Activated gamma-delta T cell (primary cell): ENCODE data around the gene S100A1.
"Not testable (repeated sequence)": the region's sequence is repeated elsewhere in the genome, so short reads cannot be mapped to it uniquely, and the experiment has no call there.

Experiments used
- DNase-seq: peaks from one replicate; lab custom pipeline; 2025; lab: John Stamatoyannopoulos, UW
- total RNA-seq, 2 donors: gene quantifications; one replicate each; lab custom pipeline; 2026; lab: John Stamatoyannopoulos, UW

S100A1 gene
- 0 reads per million in 2 donors for total RNA-seq

GRCh38 chr1:153627715-153628626 is at the start of gene S100A1:
TSS of gene S100A1 (plus strand) at chr1:153628434. CDS start at chr1:153630522, 2,088 bp downstream.
- DNase-seq, result no peak

DNA sequence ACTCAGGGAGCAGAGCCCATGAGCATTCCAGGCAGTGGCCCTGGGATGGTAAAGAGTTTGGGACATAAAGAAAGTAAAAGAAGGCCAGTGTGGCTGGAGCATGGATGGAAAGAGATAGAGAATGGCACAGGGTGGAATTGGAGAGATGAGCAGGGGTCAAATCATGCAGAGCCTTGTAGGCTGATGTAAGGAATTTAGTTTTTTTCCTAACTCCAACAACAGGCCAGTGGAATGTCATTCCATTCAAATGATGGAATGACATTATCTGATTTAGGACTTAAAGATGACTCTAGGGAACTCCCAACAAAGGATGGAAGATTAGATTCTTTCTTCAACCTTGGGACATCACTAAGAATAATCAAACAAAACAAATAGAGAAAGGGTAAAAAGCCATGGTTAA is 49.7 kb upstream of the S100A1 start:
- DNase-seq, result no peak

GRCh38 chr1:153578936-153579335 is 49.3 kb upstream of the S100A1 start:
- DNase-seq, result no peak

DNA sequence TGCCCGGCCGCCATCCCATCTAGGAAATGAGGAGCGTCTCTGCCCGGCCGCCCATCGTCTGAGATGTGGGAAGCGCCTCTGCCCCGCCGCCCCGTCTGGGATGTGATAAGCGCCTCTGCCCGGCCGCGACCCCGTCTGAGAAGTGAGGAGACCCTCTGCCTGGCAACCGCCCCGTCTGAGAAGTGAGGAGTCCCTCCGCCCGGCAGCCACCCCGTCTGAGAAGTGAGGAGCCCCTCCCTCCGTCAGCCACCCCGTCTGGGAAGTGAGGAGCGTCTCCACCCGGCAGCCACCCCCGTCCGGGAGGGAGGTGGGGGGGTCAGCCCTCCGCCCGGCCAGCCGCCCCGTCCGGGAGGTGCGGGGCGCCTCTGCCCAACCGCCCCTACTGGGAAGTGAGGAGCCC is 45.4 kb upstream of the S100A1 start:
- not testable (repeated sequence) for DNase-seq

DNA sequence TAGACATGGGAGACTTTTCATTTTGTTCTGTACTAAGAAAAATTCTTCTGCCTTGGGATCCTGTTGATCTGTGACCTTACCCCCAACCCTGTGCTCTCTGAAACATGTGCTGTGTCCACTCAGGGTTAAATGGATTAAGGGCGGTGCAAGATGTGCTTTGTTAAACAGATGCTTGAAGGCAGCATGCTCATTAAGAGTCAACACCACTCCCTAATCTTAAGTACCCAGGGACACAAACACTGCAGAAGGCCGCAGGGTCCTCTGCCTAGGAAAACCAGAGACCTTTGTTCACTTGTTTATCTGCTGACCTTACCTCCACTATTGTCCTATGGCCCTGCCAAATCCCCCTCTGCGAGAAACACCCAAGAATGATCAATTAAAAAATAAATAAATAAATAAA is 44.7 kb upstream of the S100A1 start:
- DNase-seq, result not testable (repeated sequence)

GRCh38 chr1:153583976-153584375 is 44.3 kb upstream of the S100A1 start:
- no peak for DNase-seq

DNA sequence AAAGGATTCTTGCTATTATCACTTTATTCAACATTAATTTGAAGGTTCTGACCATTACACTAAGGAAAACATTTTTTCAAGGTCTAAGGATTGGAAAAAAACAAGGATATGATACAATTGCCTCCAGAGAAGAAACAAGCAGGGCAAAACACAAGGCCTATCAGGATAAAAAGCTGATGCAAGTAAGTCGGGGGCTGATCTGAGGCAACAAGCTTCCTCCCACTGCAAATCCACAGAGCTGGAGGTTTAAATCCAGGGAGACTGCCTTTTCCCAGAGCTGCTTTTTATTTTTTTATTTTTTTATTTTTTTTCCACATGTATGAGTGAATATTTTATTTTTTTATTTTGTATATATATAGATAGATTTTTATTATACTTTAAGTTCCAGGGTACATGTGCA is 43.2 kb upstream of the S100A1 start:
- DNase-seq, result no peak

- DNase-seq, result no peak
Observed at GRCh38 chr1:153586347-153586746, 41.9 kb upstream of the S100A1 start.

DNA sequence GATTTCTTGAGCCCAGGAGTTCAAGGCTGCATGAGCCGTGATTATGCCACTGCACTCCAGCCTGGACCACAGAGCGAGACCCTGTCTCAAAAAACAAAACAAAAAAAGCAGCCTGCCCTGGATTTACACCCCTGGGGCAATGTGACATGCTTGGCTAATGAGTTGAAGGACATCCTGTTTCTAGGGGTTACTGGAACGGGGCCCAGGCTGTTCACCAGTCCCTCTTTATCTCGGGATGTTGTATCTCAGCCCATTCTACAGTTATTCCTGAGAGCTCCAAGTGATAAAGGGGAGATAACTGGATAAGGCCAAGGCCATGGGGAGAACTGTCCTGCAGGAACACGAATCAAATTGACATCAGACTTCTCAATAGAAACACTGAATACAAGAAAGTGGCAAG is 40.9 kb upstream of the S100A1 start:
- DNase-seq, result no peak

GRCh38 chr1:153588033-153588432 is 40.2 kb upstream of the S100A1 start:
- not testable (repeated sequence) for DNase-seq

DNA sequence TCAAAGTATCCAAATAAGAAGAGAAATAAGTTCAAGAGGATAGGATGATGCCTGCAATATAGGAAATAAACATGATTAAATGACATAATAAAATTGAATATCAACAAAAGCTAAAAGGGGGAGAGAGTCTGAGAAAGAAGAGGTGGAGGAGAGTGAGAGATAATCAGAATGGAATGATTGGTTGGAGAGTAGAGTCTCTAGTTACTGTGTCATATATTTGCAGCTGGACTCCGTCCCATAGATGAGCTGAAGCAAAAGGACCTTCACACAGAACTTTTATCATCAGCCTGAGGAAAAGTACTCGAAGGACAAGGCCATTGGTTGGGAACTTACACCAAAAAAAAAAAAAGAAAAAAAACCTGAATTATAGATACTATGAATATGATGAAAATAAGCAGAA is 39.8 kb upstream of the S100A1 start:
- no peak for DNase-seq

GRCh38 chr1:153592748-153593147 is 35.5 kb upstream of the S100A1 start:
- DNase-seq, result no peak

- no peak for DNase-seq
Observed at GRCh38 chr1:153597206-153597605, 31.0 kb upstream of the S100A1 start.

- no peak for DNase-seq
Observed at GRCh38 chr1:153598309-153599172, 29.7 kb upstream of the S100A1 start.

- DNase-seq, result no peak
Observed at GRCh38 chr1:153599847-153600246, 28.4 kb upstream of the S100A1 start.

DNA sequence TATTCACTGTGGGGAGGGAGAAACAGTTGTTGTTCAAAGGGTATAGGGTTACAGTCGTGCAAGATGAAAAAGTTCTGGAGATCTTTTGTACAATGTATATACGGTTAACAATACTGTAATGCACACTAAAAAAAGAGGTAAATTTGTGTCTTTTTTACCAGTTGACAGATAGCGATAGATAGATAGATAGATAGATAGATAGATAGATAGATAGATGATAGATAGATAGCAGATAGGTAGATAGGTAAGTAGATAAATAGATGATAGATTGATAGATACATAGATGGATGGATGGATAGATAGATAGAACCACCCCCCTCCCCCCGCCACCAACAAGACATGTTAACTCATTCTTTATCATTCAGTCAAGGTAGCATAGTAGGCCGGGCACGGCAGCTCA is 25.5 kb upstream of the S100A1 start:
- no peak for DNase-seq

DNA sequence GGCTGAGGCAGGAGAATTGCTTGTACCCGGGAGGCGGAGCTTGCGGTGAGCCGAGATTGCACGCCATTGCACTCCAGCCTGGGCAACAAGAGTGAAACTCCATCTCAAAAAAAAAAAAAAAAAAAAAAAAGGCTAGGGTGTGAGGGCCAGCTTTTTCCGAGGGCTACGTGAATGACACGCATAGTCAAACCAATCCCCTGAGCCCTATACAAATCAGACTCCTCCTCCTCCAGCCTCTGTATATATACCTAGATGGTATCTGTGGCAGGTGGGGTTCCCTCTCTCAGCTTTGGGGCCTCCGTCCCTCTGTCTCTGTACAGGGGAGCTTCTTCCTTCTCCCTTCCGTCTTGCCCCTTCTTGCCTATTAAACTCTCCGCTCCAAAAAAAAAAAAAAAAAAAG is 22.0 kb upstream of the S100A1 start:
- DNase-seq, result no peak

GRCh38 chr1:153607381-153607780 is 20.9 kb upstream of the S100A1 start:
- no peak for DNase-seq

DNA sequence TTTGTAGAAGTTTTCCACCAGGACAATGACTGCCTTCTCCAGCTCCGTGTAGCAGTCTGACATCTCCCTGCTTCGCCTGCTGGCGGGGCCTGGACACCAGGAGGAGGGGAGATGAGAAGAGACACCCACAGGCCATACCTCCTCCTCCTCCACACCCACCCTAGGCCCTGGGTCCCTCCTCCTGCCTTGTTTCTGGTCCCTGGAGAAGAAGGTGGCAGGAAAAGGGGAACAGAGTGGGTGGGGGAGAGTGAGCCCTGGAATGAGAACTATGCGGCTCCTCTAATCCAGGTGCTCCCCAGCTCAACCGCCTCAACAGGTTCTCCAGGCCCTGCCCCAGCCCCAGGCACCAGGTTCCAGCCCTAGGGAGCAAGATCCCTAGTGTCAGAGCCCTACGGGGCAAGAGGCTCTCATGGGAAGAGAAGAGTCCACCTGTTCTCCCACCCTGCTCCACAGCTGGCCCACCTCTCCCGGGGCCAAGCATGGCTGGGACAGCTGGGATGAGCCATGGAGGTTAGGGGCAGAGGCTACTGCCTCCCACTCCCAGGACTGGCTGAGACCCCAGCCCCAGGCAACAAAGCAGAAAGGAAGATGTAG is 20.0 kb upstream of the S100A1 start:
- DNase-seq, result no peak

DNA sequence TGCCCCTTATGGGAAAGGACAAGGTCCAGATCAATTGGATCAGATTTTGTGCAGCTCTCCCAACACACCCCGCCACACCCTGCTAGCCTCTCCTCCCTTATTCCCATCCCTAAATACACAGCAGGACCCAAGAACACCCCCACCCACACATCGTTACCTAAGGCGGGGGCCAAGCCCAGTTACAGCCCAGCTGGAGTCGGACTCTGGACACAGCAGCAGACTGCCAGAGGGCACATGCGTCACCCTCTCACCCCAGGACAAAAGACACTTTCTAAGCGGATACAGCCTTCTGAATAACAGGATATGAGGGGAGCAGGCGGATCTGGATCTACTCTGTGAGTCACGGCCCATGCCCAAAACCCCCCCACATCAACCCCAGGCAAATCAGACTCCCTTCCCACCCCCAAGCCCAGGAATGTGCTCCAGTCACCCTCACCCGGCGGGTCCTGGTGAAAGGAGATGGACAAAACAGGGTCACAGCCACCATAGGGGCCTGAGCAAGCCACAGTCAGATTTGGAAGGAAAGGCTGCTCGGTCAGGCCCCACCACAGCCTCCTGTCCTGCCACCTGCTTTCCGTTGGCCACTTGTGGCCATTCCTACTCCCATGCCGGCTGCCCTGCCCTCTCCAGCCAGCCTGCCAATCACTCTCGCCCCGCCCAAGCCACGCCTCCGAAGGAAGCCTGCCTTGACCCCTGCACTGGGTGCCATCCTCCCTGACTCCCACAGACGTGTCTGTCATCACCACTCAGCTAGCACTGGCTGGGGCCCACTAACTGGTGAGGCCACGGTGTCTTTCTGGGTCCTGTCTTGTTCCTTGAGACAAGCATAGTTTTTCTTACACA is 19.3 kb upstream of the S100A1 start:
- no peak for DNase-seq

DNA sequence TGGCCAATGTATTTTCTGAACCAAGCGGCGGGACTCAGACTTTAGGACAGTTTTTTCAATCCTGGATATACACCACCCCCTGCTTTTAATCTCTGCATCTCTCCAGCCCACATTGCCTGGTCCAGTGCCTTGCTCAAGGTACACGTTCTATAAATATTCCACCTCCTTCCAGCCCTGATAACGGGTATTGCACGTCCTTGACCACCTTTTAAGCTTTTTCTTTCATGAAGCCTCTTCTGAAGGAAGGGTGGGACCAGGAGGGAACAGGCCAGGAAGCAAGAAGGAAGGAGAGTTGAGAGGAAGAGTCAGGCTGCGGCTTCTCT is 18.7 kb upstream of the S100A1 start:
- DNase-seq, result no peak

DNA sequence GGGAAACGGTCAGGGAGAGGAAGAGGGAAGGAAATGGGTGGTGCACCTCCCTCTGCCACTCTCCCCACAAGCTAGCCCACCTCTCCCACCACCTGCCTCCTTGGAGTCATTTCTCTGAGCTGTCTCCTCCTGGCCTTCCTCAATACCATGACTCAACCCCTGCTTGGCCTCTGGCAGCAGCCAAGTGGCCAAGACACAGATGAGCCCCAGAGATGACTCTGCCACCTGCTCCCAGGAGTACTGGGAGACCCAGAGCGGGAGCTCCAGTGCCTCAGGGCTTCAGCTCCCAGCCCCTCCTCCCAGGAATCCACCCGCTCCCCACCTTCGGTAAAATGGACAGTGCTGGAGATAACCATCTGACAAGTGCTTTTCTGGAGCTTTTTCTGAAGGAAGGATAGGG is 17.9 kb upstream of the S100A1 start:
- DNase-seq, result no peak
